ENCODE measurements around the gene TOMT.

- TF ChIP-seq, protein P1, sequence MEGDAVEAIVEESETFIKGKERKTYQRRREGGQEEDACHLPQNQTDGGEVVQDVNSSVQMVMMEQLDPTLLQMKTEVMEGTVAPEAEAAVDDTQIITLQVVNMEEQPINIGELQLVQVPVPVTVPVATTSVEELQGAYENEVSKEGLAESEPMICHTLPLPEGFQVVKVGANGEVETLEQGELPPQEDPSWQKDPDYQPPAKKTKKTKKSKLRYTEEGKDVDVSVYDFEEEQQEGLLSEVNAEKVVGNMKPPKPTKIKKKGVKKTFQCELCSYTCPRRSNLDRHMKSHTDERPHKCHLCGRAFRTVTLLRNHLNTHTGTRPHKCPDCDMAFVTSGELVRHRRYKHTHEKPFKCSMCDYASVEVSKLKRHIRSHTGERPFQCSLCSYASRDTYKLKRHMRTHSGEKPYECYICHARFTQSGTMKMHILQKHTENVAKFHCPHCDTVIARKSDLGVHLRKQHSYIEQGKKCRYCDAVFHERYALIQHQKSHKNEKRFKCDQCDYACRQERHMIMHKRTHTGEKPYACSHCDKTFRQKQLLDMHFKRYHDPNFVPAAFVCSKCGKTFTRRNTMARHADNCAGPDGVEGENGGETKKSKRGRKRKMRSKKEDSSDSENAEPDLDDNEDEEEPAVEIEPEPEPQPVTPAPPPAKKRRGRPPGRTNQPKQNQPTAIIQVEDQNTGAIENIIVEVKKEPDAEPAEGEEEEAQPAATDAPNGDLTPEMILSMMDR (conservative IDR thresholded peaks at IDR 0.05) = no peak
- no peak for TF ChIP-seq ZFX (IDR thresholded peaks at IDR 0.05)
These were observed 3.6 kb upstream of the TOMT start for GRCh38 chr11:72102162-72102561.
